CD4-positive, alpha-beta T cell (primary cell): ENCODE measurements around the gene BGN. TPM values are rescaled to one million over a fixed set of nuclear protein-coding genes. Genes with fewer than 3 reads are reported as not detected.

Experiments
- ATAC-seq: fragments of 200-7000 bp; cut with Tn5 transposase; one replicate; pipeline ENCODE4 v1.10.0; 2022; ENCODE audit warnings: mild to moderate bottlenecking; ENCODE audit not compliant: poor library complexity
- CTCF ChIA-PET: fragments of 350-600 bp; sonication (Branson Sonifier 250); formaldehyde crosslinking; loops from one replicate; lab custom pipeline; 2021; ENCODE audit warnings: antibody characterized with exemption, inconsistent platforms; lab: Charles Lee
- POLR2A ChIA-PET: fragments of 350-600 bp; sonication (Branson Sonifier 250); formaldehyde crosslinking; loops from one replicate; lab custom pipeline; 2021; ENCODE audit warnings: antibody characterized with exemption, inconsistent platforms; lab: Charles Lee
- DNase-seq, 14 experiments: peaks; one replicate each; pipeline ENCODE4 v3.0.0-alpha.2; 2013 to 2020; ENCODE audit warnings: mixed read lengths in 2 of 14
- H3K27ac ChIP-seq, 2 donors: one replicate each; pipeline versions ENCODE4 v1.5.1 to v1.7.0; 2013; ENCODE audit warnings: low read length in 2 of 2, low read depth in 1 of 2, mild to moderate bottlenecking in 1 of 2
- H3K27me3 ChIP-seq, 2 experiments: 1 replicate in 1 of 2; 2 replicates in 1 of 2; pipeline versions ENCODE4 v1.6.1 to v1.7.0; 2013; ENCODE audit warnings: low read length in 2 of 2, control low read depth in 1 of 2, mild to moderate bottlenecking in 1 of 2, moderate library complexity in 1 of 2; ENCODE audit not compliant: insufficient read depth in 2 of 2, control insufficient read depth in 1 of 2
- H3K36me3 ChIP-seq: one replicate; pipeline ENCODE4 v1.6.1; 2013; ENCODE audit warnings: low read length, control low read depth; ENCODE audit not compliant: insufficient read depth
- H3K4me1 ChIP-seq: one replicate; pipeline ENCODE4 v1.6.1; 2013; ENCODE audit warnings: low read length, control low read depth; ENCODE audit not compliant: insufficient read depth
- H3K4me3 ChIP-seq: one replicate; pipeline ENCODE4 v1.5.1; 2013; ENCODE audit warnings: mild to moderate bottlenecking, low read length, moderate library complexity
- H3K9me3 ChIP-seq, 2 experiments: 1 replicate in 1 of 2; 2 replicates in 1 of 2; pipeline versions ENCODE4 v1.6.1 to v1.7.0; 2013; ENCODE audit warnings: low read length in 2 of 2, mild to moderate bottlenecking in 2 of 2, control low read depth in 1 of 2, moderate library complexity in 1 of 2; ENCODE audit not compliant: control insufficient read depth in 1 of 2, insufficient read depth in 1 of 2
- H3K27ac Mint-ChIP-seq: one replicate; pipeline ENCODE4 v1.8.0; 2020; ENCODE audit warnings: mixed read lengths
- H3K27me3 Mint-ChIP-seq: one replicate; pipeline ENCODE4 v1.8.0; 2021; ENCODE audit warnings: mixed read lengths
- H3K36me3 Mint-ChIP-seq: one replicate; pipeline ENCODE4 v1.8.0; 2021; ENCODE audit warnings: low read depth, mixed read lengths
- H3K4me1 Mint-ChIP-seq: one replicate; pipeline ENCODE4 v1.8.0; 2021; ENCODE audit warnings: low read depth, mixed read lengths
- H3K4me3 Mint-ChIP-seq: one replicate; pipeline ENCODE4 v1.8.0; 2020; ENCODE audit warnings: mild to moderate bottlenecking, mixed read lengths
- H3K9me3 Mint-ChIP-seq: one replicate; pipeline ENCODE4 v1.8.0; 2020; ENCODE audit warnings: mixed read lengths
- CTCF ChIP-seq: fragments of 200-600 bp; IDR thresholded peaks from one replicate; pipeline ENCODE4 v1.8.0; 2022; ENCODE audit warnings: antibody characterized with exemption, mild to moderate bottlenecking
- intact Hi-C, 2 experiments: fragments of 100-400 bp; cut with DNase I in 1 of 2; cut with micrococcal nuclease in 1 of 2; formaldehyde crosslinking; loops; one replicate each; pipeline versions ENCODE4 v1.15.1 to v1.9.0; 2023 to 2025; cut with DNase I, micrococcal nuclease
- total RNA-seq, 174 experiments: library from RNA in 2 of 174; stranded (reverse) in 2 of 174; gene quantifications; one replicate each; pipeline ENCODE4 v1.2.3 and lab custom pipeline; 2021 to 2026

BGN gene
- total RNA-seq, 2 experiments from 2014 or later, result not detected

GRCh38 chrX:153499876-153500275, 5.1 kb downstream of the BGN start:
- H3K4me1 ChIP-seq, result no peaks in the 10 kb centered on the region
- CTCF ChIA-PET, result no interaction called here

GRCh38 chrX:153500676-153501280, 6.0 kb downstream of the BGN start:
- Mint-ChIP-seq H3K27ac (no peak overlapping the region), H3K27me3 (no peaks in the 10 kb centered on the region), H3K4me1 (no peaks in the 10 kb centered on the region), H3K36me3 (no peaks in the 10 kb centered on the region), H3K9me3 (no peaks in the 10 kb centered on the region), H3K4me3 (no peak overlapping the region)
- DNase-seq, result no peak
- no peak for TF ChIP-seq CTCF
- ChIA-PET CTCF (no interaction called here), POLR2A (no interaction called here)
- H3K4me1 ChIP-seq, result no peaks in the 10 kb centered on the region
- intact Hi-C loops, result no loop called here
- H3K27ac ChIP-seq, result no peak overlapping the region
- ATAC-seq, result no peak
- no peaks in the 10 kb centered on the region for H3K36me3 ChIP-seq
- no peaks in the 10 kb centered on the region for H3K27me3 ChIP-seq
- H3K4me3 ChIP-seq, result no peak overlapping the region
- H3K9me3 ChIP-seq, result peaks cover 0 to 4% of the 10 kb centered on the region in 2 experiments

More at GRCh38 chrX:153499876-153500275, 5.1 kb downstream of the BGN start:
- H3K27ac ChIP-seq, result no peak overlapping the region
- no peaks in the 10 kb centered on the region for H3K36me3 ChIP-seq
- no peak for DNase-seq
- ATAC-seq, result no peak
- peaks cover 1 to 5% of the 10 kb centered on the region in 2 experiments for H3K27me3 ChIP-seq
- TF ChIP-seq CTCF, result no peak
- H3K27ac Mint-ChIP-seq, result no peak overlapping the region
- H3K4me1 Mint-ChIP-seq, result no peaks in the 10 kb centered on the region
- no peaks in the 10 kb centered on the region for H3K27me3 Mint-ChIP-seq
- no peak overlapping the region for H3K4me3 Mint-ChIP-seq
- H3K9me3 Mint-ChIP-seq, result no peaks in the 10 kb centered on the region
- peaks cover 0 to 4% of the 10 kb centered on the region in 2 experiments for H3K9me3 ChIP-seq
- POLR2A ChIA-PET, result no interaction called here
- intact Hi-C loops, result no loop called here
- no peak overlapping the region for H3K4me3 ChIP-seq
- H3K36me3 Mint-ChIP-seq, result no peaks in the 10 kb centered on the region

GRCh38 chrX:153501530-153501929, 6.8 kb downstream of the BGN start:
- Histone ChIP-seq H3K4me1 (no peaks in the 10 kb centered on the region), H3K9me3 (no peaks in the 10 kb centered on the region), H3K36me3 (no peaks in the 10 kb centered on the region), H3K4me3 (no peak overlapping the region), H3K27ac (no peak overlapping the region), H3K27me3 (no peaks in the 10 kb centered on the region)
- Mint-ChIP-seq H3K4me3 (no peak overlapping the region), H3K36me3 (no peaks in the 10 kb centered on the region), H3K4me1 (no peaks in the 10 kb centered on the region), H3K9me3 (no peaks in the 10 kb centered on the region), H3K27me3 (no peaks in the 10 kb centered on the region), H3K27ac (no peak overlapping the region)
- DNase-seq, result no peak
- TF ChIP-seq CTCF, result no peak
- intact Hi-C loops, result no loop called here
- no peak for ATAC-seq
- ChIA-PET CTCF (no interaction called here), POLR2A (no interaction called here)
